Stimulated activated CD4-positive, alpha-beta T cell treated with anti-CD3 and anti-CD28 coated beads, Interleukin-4, amount 100 ng/mL, for 4 hours (primary cell): ENCODE results near the gene GALNT9.
"Not testable (repeated sequence)": the region's sequence is repeated elsewhere in the genome, so short reads cannot be mapped to it uniquely, and the experiment has no call there.

ENCODE experiments used
- DNase-seq, 2 experiments: peaks; one replicate each; pipeline ENCODE4 v3.0.0-alpha.2; 2020

GALNT9 gene

DNA sequence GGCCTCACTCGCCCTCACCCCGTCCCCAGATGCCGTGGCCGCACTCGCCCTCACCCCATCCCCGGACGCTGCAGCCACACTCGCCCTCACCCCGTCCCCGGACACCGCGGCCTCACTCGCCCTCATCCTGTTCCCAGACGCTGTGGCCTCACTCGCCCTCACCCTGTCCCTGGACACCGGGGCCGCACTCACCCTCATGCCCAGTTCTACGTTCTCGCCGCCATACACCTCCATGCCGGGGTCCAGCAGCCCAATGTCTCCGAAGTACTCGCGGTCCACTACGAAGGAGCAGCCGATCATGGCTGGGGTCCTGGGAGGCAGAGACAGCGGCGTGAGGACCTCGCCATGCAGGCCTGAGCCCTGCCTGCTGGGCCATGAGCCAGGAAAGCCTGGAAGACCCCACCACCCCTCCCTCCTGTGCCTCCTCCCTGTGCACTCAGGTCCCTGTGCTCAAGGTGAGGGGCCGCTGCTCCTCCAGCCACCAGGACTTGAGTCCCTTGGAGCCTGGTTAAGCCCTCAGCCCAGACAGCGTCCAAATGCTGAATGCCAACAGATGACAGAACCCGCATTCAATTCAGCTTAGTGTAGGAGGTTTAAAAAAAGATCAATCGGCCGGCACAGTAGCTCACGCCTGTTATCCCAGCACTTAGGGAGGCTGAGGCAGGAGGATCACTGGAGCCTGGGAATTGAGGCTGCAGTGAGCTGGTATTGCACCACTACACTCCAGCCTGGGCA is 81.5 kb downstream of the GALNT9 start:
- no peak for DNase-seq

DNA sequence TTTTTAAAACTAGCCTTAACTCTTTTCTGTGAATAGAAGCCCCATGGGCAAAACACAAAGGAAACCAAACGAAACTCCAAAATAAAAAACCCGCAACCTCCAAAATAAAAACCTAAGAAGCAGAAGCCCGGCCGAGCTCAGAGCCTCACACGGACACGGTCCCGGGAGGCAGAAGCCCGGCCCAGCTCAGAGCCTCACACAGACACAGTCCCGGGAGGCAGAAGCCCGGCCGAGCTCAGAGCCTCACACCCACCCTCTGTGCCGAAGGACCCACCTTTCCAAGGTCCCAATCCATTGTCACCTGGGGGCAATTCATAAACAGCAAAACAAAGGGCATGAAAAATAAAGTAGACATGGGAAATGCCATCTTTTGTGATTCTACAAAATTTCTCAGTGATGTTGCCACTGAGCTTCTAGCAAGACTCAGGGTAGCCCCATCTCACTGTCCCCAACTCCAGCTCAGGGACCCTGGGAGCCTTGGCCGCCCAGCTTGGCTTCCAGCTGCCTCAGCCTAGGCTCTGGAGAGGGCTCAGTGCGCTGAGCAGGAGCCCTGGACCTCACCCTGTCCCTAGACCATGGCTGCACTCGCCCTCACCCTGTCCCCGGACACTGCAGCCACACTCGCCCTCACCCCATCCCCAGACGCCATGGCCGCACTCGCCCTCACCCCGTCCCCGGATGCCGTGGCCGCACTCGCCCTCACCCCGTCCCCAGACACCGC is 82.2 kb downstream of the GALNT9 start:
- DNase-seq: no peak

GRCh38 chr12:132245521-132246101 is 83.8 kb downstream of the GALNT9 start:
- no peak for DNase-seq

GRCh38 chr12:132244724-132245295 is 84.6 kb downstream of the GALNT9 start:
- DNase-seq: no peak

DNA sequence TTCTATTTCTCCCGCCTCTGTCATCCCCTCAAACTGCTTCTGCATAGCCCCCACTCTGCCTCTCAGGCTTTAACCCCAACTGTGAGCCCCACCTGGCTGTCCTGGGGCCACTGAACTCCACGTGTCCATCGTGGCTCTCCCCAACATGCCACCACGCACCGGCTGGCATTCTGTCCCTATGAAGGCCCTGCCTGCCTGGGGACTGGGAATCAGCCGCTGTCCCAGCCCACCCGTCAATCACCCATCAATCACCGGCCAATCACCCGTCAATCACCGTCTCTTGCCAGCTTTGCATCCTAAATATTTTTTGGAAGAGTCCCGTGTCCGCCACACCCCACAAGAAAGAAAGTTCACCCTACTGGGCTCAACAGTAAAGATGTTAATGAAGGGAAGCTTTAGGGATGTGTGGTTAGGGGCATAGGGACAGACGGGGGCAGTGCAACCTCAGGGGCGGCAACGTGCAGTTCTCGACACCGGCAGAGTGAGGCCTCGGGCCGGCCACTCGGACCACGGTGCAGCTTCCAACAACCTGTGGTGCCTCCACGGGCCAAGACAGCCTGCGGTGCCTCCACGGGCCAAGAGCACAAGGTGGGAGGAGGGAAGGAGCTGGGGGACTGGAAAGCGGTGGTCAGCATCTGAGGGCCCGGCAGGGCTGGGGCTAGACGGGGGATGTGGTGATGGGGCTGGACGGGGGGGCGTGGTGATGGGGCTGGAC is 85.6 kb downstream of the GALNT9 start:
- DNase-seq: no peak

DNA sequence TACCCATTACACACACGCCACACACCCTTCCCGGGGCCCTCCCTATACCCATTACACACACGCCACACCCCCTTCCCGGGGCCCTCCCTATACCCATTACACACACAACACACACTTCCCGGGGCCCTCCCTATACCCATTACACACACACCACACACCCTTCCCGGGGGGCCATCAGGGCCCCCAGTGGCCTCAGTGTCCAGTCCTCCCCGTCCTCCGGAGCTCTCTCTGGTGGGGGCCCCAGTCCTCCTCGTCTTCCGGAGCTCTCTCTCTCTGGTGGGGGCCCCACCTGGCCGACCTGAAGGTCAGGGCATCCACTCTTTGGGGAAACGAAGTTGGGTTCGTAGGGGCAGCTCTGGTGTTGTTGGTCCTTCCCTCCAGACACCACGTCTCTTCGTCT is 86.2 kb downstream of the GALNT9 start:
- not testable (repeated sequence) for DNase-seq

DNA sequence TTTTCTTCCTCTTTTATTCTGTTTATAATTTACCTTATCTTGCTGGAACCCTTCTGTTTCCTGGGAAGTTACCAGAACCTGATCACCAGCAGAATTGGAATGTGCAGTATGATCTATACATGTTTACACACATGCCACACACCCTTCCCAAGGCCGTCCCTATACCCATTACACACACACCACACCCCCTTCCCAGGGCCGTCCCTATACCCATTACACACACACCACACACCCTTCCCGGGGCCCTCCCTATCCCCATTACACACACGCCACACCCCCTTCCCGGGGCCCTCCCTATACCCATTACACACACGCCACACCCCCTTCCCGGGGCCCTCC is 88.8 kb downstream of the GALNT9 start:
- not testable (repeated sequence) for DNase-seq

- no peak for DNase-seq
These were observed 89.4 kb downstream of the GALNT9 start for GRCh38 chr12:132239796-132240668.

DNA sequence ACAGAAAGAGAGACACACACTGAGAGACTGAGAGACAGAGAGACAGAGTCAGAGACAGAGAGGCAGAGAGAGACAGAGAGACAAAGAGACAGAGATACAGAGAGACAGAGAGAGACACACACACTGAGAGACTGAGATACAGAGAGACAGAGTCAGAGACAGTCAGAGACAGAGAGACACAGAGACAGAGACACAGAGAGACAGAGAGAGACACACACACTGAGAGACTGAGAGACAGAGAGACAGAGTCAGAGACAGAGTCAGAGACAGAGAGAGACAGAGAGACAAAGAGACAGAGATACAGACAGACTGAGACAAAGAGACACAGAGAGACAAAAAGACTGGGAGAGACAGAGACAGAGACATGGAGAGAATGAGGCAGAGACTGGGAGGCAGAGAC is 90.0 kb downstream of the GALNT9 start:
- no peak for DNase-seq

GRCh38 chr12:132238884-132239283 is 90.5 kb downstream of the GALNT9 start:
- no peak for DNase-seq

DNA sequence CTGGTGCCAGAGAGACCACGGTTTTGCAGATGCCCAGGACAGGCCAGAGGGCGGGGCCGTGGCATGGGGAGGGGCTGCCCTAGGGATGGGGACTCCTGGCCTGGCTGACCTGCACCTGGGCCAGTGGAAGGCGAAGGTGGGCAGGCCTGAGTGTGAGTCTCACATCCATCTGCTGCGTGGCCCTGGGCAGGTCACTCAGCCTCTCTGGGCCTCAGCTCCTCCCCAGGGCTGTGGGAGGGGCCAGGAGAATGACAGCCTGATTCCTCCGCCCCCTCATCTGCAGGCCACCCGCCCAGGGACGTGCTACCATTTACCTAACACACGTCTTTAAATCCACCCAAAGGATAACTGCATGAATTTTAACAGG is 90.9 kb downstream of the GALNT9 start:
- no peak for DNase-seq

DNA sequence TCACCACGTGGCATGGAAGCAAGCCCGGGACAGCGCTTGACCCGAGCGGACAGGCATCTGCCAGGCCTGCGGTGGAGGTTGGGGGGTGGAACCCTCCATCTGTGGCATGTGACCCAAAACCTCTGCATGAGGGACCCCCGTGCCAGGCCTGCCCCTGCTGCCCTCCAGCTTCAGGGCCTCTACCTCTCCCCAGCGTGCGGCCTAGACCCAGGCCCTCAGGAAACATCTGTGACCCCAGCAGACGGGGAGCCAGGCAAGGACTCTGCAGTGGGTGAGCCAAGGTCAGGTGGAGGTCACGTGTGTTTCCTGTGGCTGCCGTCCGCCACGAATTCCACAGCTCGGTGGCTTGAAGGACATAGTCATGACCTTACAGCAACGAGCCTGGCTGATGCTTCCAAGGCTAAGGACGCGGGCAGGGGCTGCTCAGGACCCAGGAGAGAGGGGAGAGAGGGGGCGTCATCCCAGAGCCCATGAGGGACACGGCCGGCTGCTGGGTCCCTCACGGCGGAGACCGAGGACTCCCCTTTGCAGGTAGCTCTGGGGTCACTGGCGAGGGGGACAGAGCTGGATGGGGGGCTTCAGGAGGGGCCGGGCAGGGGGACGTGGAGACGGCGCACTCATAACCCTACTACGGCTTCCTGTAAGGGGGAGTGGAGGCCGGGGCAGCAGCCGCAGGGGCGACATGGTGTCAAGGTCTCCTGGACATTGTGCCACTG is 91.5 kb downstream of the GALNT9 start:
- DNase-seq: no peak

GRCh38 chr12:132236930-132237771 is 92.2 kb downstream of the GALNT9 start:
- DNase-seq: no peak

GRCh38 chr12:132236129-132236929 is 93.1 kb downstream of the GALNT9 start:
- DNase-seq: no peak

DNA sequence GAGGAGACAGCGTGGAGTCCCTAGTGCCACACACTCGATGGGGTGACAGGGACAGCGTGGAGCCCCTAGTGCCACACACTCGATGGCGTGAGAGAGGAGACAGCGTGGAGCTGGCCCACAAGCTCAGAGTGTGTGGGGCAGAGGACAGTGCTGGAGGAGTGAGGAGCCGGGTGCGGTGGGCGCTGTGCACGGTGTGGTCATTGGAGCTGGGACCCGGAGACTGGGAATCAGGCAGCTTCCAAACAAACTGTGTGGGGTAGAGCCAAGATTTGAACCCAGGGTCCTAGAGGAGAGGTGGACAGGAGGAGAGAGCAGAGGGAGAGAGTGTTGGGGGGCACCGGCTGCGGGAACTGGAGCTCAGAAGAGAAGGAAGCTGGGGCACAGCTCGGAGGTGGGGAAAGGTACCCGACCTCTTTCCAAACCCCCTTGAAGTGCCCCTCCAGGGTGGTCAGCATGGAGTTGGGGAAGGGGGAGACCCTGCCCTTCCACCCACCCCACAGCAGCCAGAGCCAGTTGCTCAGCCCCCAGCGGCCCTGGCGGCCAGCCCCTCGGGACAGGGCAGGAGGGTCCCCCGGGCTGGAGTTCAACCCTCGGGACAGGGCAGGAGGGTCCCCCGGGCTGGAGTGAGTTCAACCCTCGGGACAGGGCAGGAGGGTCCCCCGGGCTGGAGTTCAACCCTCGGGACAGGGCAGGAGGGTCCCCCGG is 94.1 kb downstream of the GALNT9 start:
- DNase-seq: no peak

DNA sequence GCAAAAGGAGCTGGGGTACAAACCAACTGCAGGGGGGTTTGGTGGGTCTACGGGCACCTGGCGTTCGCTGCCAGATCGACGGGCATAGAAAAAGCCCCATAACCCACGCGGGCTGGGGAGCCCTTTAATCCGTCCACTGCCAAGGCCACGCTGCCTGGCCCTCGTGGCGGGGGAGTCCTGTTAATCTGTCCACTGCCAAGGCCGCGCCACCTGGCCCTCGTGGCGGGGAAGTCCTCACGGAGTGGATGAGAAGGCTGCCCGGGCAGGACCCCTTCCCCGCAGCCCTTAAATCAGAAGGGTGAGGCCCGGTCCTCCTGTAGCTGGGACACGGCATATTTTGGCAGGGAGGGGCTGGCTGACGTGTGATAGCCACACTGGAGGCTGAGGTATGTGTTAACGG is 99.0 kb downstream of the GALNT9 start:
- no peak for DNase-seq

DNA sequence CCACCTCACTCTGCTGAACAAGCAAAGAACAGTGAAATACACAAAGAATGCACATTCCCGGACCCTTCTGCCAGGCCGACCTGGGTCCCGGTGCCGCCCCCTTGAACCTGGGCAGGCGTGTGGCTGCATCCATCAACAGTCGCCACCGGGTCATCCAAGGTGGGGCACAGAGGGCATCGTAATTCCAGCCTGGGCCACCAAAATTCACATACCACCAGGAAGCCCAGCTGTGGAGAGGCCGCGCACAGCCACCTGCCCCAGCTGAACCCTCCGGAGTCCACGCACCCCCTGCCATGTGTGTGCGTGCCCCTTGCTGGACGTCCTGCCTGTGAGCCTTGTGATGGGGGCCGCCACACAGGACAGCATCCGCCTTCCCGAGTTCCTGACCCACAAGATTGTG is 99.5 kb downstream of the GALNT9 start:
- DNase-seq: no peak

DNA sequence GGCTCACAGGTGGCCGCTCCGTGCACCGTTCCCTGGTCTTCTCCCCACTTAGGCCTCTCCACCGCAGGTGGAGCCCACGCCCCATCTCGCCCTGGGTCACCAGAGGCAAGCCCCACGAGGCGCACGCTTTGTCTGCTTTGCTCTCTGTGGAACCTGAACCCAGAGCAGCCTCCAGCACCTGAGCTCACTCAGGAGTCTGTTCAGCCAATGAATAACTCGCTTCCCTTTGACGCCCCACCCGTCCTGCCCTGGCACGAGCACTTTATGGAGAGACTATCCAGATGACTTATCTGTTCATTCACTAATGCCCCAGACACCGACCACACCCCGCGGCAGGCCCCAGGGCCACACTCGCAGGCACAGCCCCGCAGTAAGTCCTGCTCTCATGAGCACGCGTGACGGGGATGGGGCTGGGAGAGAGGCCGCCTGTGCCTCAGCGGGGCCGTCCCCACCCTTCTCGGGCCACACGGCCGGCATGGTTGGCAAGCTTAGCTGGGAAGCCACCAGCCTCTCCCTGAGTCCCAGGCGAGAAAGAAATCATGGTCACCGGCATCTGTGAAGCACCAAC is 100.1 kb downstream of the GALNT9 start:
- DNase-seq: no peak
